GM12875 (cell line): ENCODE results near the gene CLVS2.

Experiments used
- H3K4me3 ChIP-seq: one replicate; pipeline ENCODE4 v1.5.1; 2011; ENCODE audit warnings: low read depth, low read length, control low read depth
- CTCF ChIP-seq: IDR thresholded peaks from 2 replicates; pipeline ENCODE4 v1.5.1; 2011; ENCODE audit warnings: low read depth, mild to moderate bottlenecking, control low read depth, inconsistent platforms, low read length, moderate library complexity, borderline replicate concordance; ENCODE audit not compliant: insufficient read depth

CLVS2 gene

GRCh38 chr6:123000244-123000770 lies 4.3 kb downstream of the CLVS2 start:
- no peak for TF ChIP-seq CTCF
- H3K4me3 ChIP-seq = no peak overlapping the region

DNA sequence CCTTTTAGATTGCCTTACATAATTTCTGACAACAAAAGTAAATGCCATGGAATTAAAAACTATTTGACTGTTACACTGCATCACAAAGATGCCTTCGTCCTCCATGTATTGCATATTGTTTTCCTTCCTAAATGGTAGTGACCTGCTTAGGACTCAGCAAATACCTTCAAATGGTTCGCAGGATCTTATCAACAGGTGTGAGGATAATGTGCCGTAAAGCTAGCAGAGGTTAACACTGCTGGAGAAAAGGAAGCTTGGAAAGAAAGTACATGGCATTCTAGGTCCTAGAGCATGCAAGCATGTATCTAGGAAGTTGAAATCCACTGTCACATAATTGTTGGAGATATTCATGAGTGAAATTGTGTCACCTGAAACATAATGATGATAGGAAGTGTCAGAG lies 5.5 kb downstream of the CLVS2 start:
- no peak for TF ChIP-seq CTCF
- H3K4me3 ChIP-seq = no peak overlapping the region

- no peak overlapping the region for H3K4me3 ChIP-seq
- TF ChIP-seq CTCF = no peak
Measured at GRCh38 chr6:123007885-123008284, 11.8 kb downstream of the CLVS2 start.

GRCh38 chr6:123009059-123009458 lies 13.0 kb downstream of the CLVS2 start:
- H3K4me3 ChIP-seq = no peak overlapping the region

GRCh38 chr6:123014835-123015234 lies 18.8 kb downstream of the CLVS2 start:
- no peak overlapping the region for H3K4me3 ChIP-seq
- no peak for TF ChIP-seq CTCF

More at GRCh38 chr6:123009059-123009458, 13.0 kb downstream of the CLVS2 start:
- no peak for TF ChIP-seq CTCF

GRCh38 chr6:123016431-123017103 lies 20.5 kb downstream of the CLVS2 start:
- TF ChIP-seq CTCF = no peak

DNA sequence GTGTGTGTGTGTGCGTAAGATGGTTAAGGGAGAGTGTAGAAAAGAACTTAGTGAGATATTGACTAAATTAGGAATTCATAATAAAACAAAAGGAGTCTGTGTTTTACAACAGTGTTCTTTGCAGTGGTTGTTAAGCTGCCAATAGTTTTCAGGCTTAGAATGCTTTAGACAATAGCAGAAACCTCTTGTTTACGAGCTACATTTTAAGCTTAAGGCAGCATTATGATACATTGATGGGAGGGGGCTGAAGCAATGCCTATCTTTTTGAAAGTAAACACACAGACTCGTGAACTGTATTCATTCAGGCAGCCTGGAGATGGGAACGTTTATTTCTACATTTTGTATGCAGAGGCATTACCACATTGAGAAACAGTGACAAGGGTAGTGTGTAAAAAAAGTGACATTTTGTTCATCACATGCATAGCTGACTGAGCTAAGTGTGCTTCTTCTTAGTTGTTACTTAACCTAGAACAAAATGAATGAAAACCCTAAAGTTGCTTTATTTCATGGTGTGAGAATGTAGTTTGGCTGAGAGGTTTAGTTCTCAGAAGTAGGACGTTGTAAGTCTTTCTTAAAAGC lies 21.2 kb downstream of the CLVS2 start:
- no peak for TF ChIP-seq CTCF
- H3K4me3 ChIP-seq = no peak overlapping the region

More at GRCh38 chr6:123016431-123017103, 20.5 kb downstream of the CLVS2 start:
- H3K4me3 ChIP-seq = no peak overlapping the region
